Loucy (cell line): ENCODE measurements around the gene TMOD1.
A peak's percentile ranks its signal among the peaks of the same experiment; 100 is the strongest.

Source experiments
- H2AFZ ChIP-seq: fragments of 200-600 bp; sonication (generic); 2 replicates; pipeline ENCODE4 v1.6.0; 2016; ENCODE audit warnings: antibody characterized with exemption, mild to moderate bottlenecking, low read length, moderate library complexity
- H3F3A ChIP-seq: fragments of 200-600 bp; 2 replicates; pipeline ENCODE4 v1.6.0; 2016; ENCODE audit warnings: antibody characterized with exemption, low read depth, mild to moderate bottlenecking
- H3K27me3 ChIP-seq: fragments of 200-600 bp; sonication (generic); 2 replicates; pipeline ENCODE4 v1.6.1; 2014; ENCODE audit warnings: low read length, mild to moderate bottlenecking; ENCODE audit not compliant: insufficient read depth, poor library complexity, severe bottlenecking
- H3K36me3 ChIP-seq: fragments of 200-600 bp; sonication (generic); 2 replicates; pipeline ENCODE4 v1.6.1; 2016; ENCODE audit warnings: low read length; ENCODE audit not compliant: insufficient read depth
- H3K4me1 ChIP-seq: fragments of 200-600 bp; sonication (generic); 2 replicates; pipeline ENCODE4 v1.5.1; 2014; ENCODE audit warnings: low read length, mild to moderate bottlenecking; ENCODE audit not compliant: insufficient read depth, poor library complexity, severe bottlenecking
- H3K4me2 ChIP-seq: fragments of 200-600 bp; sonication (generic); 2 replicates; pipeline ENCODE4 v1.6.0; 2014; ENCODE audit warnings: antibody characterized with exemption, low read length, low read depth, mild to moderate bottlenecking; ENCODE audit not compliant: poor library complexity, severe bottlenecking
- H3K4me3 ChIP-seq: fragments of 200-600 bp; sonication (generic); 2 replicates; pipeline ENCODE4 v1.5.1; 2014; ENCODE audit warnings: low read length, mild to moderate bottlenecking, mixed read lengths; ENCODE audit not compliant: poor library complexity, severe bottlenecking
- H3K79me2 ChIP-seq: fragments of 200-600 bp; sonication (generic); 2 replicates; pipeline ENCODE4 v1.6.1; 2014; ENCODE audit warnings: low read length; ENCODE audit not compliant: insufficient read depth
- H3K9ac ChIP-seq: fragments of 200-600 bp; sonication (generic); 2 replicates; pipeline ENCODE4 v1.6.0; 2014; ENCODE audit warnings: mild to moderate bottlenecking, low read depth, low read length, moderate library complexity; ENCODE audit not compliant: poor library complexity, severe bottlenecking
- H3K9me2 ChIP-seq: fragments of 200-600 bp; sonication (generic); replicated peaks from 2 replicates; pipeline ENCODE4 v1.6.1; 2016; ENCODE audit warnings: low read depth, low read length, mixed read lengths
- H3K9me3 ChIP-seq: fragments of 200-600 bp; sonication (generic); 2 replicates; pipeline ENCODE4 v1.6.1; 2014; ENCODE audit warnings: mild to moderate bottlenecking, antibody characterized with exemption, low read length, low read depth; ENCODE audit not compliant: insufficient read depth
- H4K20me1 ChIP-seq: fragments of 200-600 bp; sonication (generic); 2 replicates; pipeline ENCODE4 v1.6.0; 2014; ENCODE audit warnings: antibody characterized with exemption, low read length, mild to moderate bottlenecking; ENCODE audit not compliant: insufficient read depth, poor library complexity, severe bottlenecking
- CTCF ChIP-seq: fragments of 200-600 bp; sonication (generic); conservative IDR thresholded peaks from 2 replicates; pipeline ENCODE4 v1.5.1; 2014; ENCODE audit warnings: mild to moderate bottlenecking, antibody characterized with exemption, low read length
- EZH2phosphoT487 ChIP-seq: fragments of 200-600 bp; IDR thresholded peaks from 2 replicates; pipeline ENCODE4 v1.6.1; 2018; ENCODE audit warnings: antibody characterized with exemption, mild to moderate bottlenecking, moderate library complexity, borderline replicate concordance

Gene TMOD1

GRCh38 chr9:97519441-97519970 is 18.0 kb downstream of the TMOD1 start:
- Histone ChIP-seq H3K4me2 (peak overlapping the region; percentile 4), H3F3A (no peaks in the 10 kb centered on the region), H3K9me3 (no peaks in the 10 kb centered on the region), H4K20me1 (no peaks in the 10 kb centered on the region), H3K4me3 (no peak overlapping the region), H2AFZ (no peak overlapping the region), H3K4me1 (peaks cover 7% of the 10 kb centered on the region), H3K36me3 (no peaks in the 10 kb centered on the region), H3K9me2 (no peaks in the 10 kb centered on the region), H3K27me3 (no peaks in the 10 kb centered on the region), H3K79me2 (no peaks in the 10 kb centered on the region), H3K9ac (no peak overlapping the region)
- TF ChIP-seq EZH2phosphoT487 = no peak
- TF ChIP-seq CTCF = no peak

- Histone ChIP-seq H3F3A (no peaks in the 10 kb centered on the region), H3K4me3 (no peak overlapping the region), H4K20me1 (no peaks in the 10 kb centered on the region), H3K9me2 (no peaks in the 10 kb centered on the region), H3K36me3 (no peaks in the 10 kb centered on the region), H3K4me2 (no peak overlapping the region), H2AFZ (no peak overlapping the region), H3K27me3 (no peaks in the 10 kb centered on the region), H3K4me1 (peaks cover 7% of the 10 kb centered on the region), H3K79me2 (no peaks in the 10 kb centered on the region), H3K9me3 (no peaks in the 10 kb centered on the region), H3K9ac (no peak overlapping the region)
- TF ChIP-seq EZH2phosphoT487 = no peak
- TF ChIP-seq CTCF = no peak
Observed at GRCh38 chr9:97521576-97522333, 20.3 kb downstream of the TMOD1 start.

- no peaks in the 10 kb centered on the region for H4K20me1 ChIP-seq
- no peak for TF ChIP-seq CTCF
- TF ChIP-seq EZH2phosphoT487 = no peak
- H3F3A ChIP-seq = no peaks in the 10 kb centered on the region
Observed at GRCh38 chr9:97524424-97524823, 23.0 kb downstream of the TMOD1 start.

More at GRCh38 chr9:97524424-97524823, 23.0 kb downstream of the TMOD1 start:
- H3K9me2 ChIP-seq = no peaks in the 10 kb centered on the region
- no peaks in the 10 kb centered on the region for H3K9me3 ChIP-seq
- H3K4me3 ChIP-seq = no peak overlapping the region
- no peaks in the 10 kb centered on the region for H3K27me3 ChIP-seq
- no peaks in the 10 kb centered on the region for H3K4me1 ChIP-seq
- no peak overlapping the region for H2AFZ ChIP-seq
- H3K79me2 ChIP-seq = no peaks in the 10 kb centered on the region
- H3K4me2 ChIP-seq = no peak overlapping the region
- no peaks in the 10 kb centered on the region for H3K36me3 ChIP-seq
- H3K9ac ChIP-seq = no peak overlapping the region
